Body of pancreas (tissue), 4 donors: ENCODE measurements around the gene AGAP1.

Source experiments
- POLR2A ChIP-seq, 3 donors: fragments of 450-650 bp; IDR thresholded peaks; one replicate each; pipeline ENCODE4 v1.6.1; 2016; ENCODE audit warnings: antibody characterized with exemption in 3 of 3, mild to moderate bottlenecking in 2 of 3
- TF ChIP-seq, protein P1 (sequence below), 7 experiments: fragments of 450-650 bp in 4 of 7; fragments of 200-600 bp in 3 of 7; sonication (generic) in 3 of 7; IDR thresholded peaks; one replicate each; pipeline ENCODE4 v1.5.1; 2016 to 2019; ENCODE audit warnings: antibody characterized with exemption in 7 of 7

DNA sequence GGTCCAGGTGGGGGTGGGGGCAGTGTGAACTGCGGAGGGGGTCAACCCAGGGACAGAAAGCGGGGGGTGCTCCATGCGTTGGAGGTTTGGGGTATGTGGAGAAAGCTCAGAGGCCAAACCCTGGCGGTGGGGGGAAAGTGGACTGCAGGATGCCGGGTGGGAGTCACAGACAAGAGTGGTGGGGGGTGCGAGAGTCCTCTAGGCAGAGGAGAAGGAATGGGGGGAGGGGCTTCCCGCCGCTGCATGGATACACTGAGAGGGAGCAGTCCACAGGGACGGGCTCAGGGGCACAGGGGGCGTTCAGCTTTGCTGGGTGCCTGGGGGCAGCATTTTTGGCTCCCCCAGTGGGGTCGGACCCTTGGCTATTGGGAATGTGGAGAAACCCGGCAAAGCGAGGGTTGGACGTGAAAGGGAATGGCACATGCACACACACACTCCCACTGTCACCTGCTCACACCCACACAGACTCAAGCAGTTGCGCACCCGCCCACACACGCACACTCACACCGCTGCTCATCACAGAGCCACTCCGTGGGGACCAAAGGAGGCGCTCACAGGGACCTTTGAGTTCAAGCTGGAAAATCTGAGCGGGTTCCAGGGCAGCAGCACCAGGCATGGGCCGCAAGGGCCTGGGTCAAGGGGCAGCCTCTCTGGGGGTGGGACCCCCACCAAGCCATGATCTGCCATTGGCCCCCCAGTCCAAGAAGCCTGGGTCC, 666.7 kb downstream of the AGAP1 start:
- TF ChIP-seq, protein P1, sequence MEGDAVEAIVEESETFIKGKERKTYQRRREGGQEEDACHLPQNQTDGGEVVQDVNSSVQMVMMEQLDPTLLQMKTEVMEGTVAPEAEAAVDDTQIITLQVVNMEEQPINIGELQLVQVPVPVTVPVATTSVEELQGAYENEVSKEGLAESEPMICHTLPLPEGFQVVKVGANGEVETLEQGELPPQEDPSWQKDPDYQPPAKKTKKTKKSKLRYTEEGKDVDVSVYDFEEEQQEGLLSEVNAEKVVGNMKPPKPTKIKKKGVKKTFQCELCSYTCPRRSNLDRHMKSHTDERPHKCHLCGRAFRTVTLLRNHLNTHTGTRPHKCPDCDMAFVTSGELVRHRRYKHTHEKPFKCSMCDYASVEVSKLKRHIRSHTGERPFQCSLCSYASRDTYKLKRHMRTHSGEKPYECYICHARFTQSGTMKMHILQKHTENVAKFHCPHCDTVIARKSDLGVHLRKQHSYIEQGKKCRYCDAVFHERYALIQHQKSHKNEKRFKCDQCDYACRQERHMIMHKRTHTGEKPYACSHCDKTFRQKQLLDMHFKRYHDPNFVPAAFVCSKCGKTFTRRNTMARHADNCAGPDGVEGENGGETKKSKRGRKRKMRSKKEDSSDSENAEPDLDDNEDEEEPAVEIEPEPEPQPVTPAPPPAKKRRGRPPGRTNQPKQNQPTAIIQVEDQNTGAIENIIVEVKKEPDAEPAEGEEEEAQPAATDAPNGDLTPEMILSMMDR (IDR thresholded peaks at IDR 0.05) = no peak
- no peak for TF ChIP-seq POLR2A (IDR thresholded peaks at IDR 0.05)
